ENCODE data around the gene ZNF57.
"Not testable (repeated sequence)": the region's sequence is repeated elsewhere in the genome, so short reads cannot be mapped to it uniquely, and the experiment has no call there.

DNA sequence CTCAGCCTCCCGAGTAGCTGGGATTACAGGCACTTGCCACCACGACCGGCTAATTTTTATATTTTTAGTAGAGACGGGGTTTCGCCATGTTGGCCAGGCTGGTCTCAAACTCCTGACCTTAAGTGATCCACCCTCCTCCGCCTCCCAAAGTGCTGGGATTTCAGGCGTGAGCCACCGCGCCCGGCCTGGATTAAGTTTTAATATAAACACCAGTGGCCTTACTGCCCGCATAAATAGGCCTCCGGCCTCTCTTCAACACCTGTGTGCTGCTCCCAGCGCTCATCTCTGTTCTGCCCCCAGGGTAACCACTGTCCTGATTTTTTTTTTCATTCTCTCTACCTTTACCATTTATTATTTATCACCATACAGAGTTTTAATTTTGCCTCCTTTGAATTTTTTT, 2.6 kb downstream of the ZNF57 start:
- TF ChIP-seq, protein P1, sequence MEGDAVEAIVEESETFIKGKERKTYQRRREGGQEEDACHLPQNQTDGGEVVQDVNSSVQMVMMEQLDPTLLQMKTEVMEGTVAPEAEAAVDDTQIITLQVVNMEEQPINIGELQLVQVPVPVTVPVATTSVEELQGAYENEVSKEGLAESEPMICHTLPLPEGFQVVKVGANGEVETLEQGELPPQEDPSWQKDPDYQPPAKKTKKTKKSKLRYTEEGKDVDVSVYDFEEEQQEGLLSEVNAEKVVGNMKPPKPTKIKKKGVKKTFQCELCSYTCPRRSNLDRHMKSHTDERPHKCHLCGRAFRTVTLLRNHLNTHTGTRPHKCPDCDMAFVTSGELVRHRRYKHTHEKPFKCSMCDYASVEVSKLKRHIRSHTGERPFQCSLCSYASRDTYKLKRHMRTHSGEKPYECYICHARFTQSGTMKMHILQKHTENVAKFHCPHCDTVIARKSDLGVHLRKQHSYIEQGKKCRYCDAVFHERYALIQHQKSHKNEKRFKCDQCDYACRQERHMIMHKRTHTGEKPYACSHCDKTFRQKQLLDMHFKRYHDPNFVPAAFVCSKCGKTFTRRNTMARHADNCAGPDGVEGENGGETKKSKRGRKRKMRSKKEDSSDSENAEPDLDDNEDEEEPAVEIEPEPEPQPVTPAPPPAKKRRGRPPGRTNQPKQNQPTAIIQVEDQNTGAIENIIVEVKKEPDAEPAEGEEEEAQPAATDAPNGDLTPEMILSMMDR (IDR thresholded peaks at IDR 0.05 in 8 of 11, conservative IDR thresholded peaks at IDR 0.05 in 3 of 11) = not testable (repeated sequence)
- not testable (repeated sequence) for TF ChIP-seq POLR2A, POLR2AphosphoS5 (IDR thresholded peaks at IDR 0.05)
